Kidney epithelial cell (primary cell): ENCODE results near the gene USP32. TPM values are rescaled to one million over a fixed set of nuclear protein-coding genes. Genes with fewer than 3 reads are reported as not detected.
"Not testable (repeated sequence)": the region's sequence is repeated elsewhere in the genome, so short reads cannot be mapped to it uniquely, and the experiment has no call there.

Source experiments
- DNase-seq: peaks from one replicate; pipeline ENCODE4 v3.0.0-alpha.2; 2010; ENCODE audit warnings: low read depth
- H3K27me3 ChIP-seq: 2 replicates; pipeline ENCODE4 v1.6.0; 2011; ENCODE audit warnings: low read length; ENCODE audit not compliant: control insufficient read depth, insufficient read depth
- H3K36me3 ChIP-seq: 2 replicates; pipeline ENCODE4 v1.5.1; 2011; ENCODE audit warnings: low read length; ENCODE audit not compliant: control insufficient read depth, insufficient read depth
- H3K4me3 ChIP-seq: 2 replicates; pipeline ENCODE4 v1.5.1; 2011; ENCODE audit warnings: low read depth, mild to moderate bottlenecking, control low read depth, low read length
- total RNA-seq: library from RNA; depleted of rRNA; stranded (reverse); fragments of >200 nt; gene quantifications from 2 replicates; pipeline ENCODE4 v1.2.3, GENCODE V29; 2015
- TF ChIP-seq, protein P1 (sequence below): IDR thresholded peaks from 2 replicates; pipeline ENCODE4 v1.5.1; 2011; ENCODE audit warnings: mild to moderate bottlenecking, moderate library complexity, low read length, control low read depth, inconsistent platforms; ENCODE audit not compliant: insufficient read depth, poor library complexity, severe bottlenecking

The USP32 gene
- total RNA-seq, 1 donor from 2014 or later = 37.2 TPM

DNA sequence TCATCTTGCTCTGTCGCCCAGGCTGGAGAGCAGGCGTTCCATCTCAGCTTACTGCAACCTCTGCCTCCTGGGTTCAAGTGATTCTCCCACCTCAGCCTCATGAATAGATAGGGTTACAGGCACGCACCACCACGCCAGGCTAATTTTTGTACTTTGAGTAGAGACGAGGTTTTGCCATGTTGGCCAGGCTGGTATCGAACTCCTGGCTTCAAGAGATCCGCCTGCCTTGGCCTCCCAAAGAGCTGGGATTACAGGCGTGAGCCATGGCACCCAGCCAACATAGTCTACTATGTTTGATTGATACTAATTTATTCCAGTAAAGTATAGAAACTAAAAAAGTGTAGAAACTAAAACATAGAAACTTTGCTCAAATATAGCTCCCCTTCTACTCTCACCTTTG, 147.3 kb downstream of the USP32 start:
- H3K4me3 ChIP-seq = no peak overlapping the region
- TF ChIP-seq, protein P1, sequence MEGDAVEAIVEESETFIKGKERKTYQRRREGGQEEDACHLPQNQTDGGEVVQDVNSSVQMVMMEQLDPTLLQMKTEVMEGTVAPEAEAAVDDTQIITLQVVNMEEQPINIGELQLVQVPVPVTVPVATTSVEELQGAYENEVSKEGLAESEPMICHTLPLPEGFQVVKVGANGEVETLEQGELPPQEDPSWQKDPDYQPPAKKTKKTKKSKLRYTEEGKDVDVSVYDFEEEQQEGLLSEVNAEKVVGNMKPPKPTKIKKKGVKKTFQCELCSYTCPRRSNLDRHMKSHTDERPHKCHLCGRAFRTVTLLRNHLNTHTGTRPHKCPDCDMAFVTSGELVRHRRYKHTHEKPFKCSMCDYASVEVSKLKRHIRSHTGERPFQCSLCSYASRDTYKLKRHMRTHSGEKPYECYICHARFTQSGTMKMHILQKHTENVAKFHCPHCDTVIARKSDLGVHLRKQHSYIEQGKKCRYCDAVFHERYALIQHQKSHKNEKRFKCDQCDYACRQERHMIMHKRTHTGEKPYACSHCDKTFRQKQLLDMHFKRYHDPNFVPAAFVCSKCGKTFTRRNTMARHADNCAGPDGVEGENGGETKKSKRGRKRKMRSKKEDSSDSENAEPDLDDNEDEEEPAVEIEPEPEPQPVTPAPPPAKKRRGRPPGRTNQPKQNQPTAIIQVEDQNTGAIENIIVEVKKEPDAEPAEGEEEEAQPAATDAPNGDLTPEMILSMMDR = no peak
- H3K27me3 ChIP-seq = no peaks in the 10 kb centered on the region
- H3K36me3 ChIP-seq = no peaks in the 10 kb centered on the region
- DNase-seq = no peak

DNA sequence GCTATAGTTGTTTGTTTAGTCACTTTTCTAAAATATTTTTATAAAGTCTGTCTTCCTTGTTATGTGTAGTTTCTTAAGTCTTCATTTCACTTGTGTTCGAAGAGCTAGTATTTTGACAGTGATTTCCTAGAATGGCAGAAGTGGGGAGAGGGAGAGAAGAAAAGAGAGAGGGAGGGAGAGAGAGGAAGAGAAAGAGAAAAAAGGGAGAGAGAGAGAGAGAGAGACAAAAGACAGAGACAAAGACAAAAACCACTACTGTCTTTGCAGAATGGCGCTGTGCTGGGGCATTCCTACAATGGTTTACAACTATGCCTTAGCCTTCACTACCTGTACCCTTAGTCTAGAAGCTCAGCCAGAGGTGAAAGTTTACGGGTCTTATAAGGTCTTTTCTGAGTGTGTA, 151.6 kb downstream of the USP32 start:
- no peaks in the 10 kb centered on the region for H3K27me3 ChIP-seq
- no peaks in the 10 kb centered on the region for H3K36me3 ChIP-seq
- TF ChIP-seq, protein P1 = no peak
- no peak overlapping the region for H3K4me3 ChIP-seq
- DNase-seq = no peak

DNA sequence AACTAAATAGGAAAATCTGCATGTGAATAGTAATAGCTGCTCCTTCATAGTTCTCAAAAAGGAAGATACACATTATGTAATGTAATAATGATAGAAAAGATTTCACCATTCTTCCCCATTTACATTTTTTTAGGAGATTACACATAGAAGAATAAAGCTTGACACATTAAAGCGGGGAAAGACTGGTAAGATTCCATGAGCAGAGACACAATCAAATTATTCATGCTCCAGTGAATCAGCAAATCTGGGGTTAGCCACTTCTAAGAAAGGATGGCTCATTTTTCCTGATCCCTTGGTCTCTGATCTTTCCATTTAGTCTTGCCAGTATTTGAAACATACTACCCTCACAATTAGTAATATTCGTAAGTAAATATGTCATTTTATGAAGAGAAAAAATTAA, 160.2 kb downstream of the USP32 start:
- Histone ChIP-seq H3K27me3 (no peaks in the 10 kb centered on the region), H3K4me3 (no peak overlapping the region), H3K36me3 (no peaks in the 10 kb centered on the region)
- TF ChIP-seq, protein P1 = no peak
- no peak for DNase-seq

DNA sequence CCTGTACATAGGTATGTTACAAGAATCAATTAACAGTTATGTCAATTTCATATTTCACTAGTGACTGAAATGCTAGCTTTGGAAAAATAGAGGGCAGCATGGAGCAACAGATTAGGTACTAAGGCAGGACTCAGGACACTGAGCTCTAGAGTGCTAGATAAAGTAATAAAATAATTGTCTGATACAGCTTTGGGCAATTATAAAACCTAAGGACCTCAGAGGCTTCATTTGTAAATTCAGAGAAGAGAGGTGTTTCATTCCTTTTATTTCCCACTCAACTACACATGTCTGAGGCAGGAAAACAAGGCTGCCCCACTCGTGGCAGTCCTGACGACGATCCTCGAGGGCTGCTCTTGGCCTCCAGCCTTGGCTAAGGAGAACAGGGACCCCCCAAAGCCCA, 160.7 kb downstream of the USP32 start:
- no peak for DNase-seq
- H3K4me3 ChIP-seq = no peak overlapping the region
- TF ChIP-seq, protein P1 = peak; percentile 36
- no peaks in the 10 kb centered on the region for H3K36me3 ChIP-seq
- no peaks in the 10 kb centered on the region for H3K27me3 ChIP-seq

DNA sequence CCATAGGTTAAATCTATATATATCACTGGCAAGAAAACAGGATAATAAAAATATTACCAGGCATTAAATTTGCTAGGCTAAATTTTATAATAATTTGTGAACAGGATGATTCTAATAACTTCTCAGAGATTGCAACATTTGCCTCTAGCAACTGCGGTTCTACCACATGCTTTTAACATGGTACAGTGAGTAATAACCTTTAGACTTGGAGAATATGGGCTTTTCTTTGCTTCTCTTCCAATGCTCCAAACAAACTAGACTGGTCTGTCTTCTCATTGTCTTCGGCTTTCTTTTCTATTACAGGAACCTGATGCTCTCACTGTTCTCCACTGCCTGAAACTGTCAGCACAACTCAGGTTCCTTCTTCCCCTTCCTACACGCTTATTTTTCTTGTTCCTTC, 161.6 kb downstream of the USP32 start:
- DNase-seq = no peak
- Histone ChIP-seq H3K4me3 (no peak overlapping the region), H3K27me3 (no peaks in the 10 kb centered on the region), H3K36me3 (no peaks in the 10 kb centered on the region)
- TF ChIP-seq, protein P1 = no peak

DNA sequence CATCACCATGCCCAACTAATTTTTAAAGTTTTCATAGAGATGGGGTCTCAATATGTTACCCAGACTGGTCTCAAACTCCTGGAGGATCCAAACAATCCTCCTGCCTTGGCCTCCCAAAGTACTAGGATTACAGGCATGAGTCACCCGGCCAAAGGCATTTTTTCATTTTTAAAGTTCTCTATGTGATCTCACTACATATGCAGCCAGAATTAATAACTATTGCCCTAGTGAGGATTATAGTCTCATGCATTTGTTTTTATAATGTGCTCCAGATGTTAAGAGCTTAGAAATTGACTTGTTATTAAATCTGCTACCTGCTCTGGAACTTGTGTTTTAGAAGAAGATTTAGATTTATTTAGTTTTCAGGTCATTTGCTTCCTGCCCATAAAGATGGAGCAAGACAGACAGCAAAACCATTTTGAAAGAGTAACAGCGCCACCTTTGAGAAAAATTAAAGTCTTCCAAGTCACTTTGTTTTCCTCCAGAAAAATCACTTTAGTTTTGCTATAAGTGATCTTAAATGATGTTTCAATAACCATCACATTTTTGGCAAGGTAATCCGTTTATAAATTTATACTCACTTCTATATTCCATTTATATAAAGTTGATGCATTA, 162.6 kb downstream of the USP32 start:
- TF ChIP-seq, protein P1 = no peak
- Histone ChIP-seq H3K36me3 (no peaks in the 10 kb centered on the region), H3K27me3 (no peaks in the 10 kb centered on the region), H3K4me3 (no peak overlapping the region)
- no peak for DNase-seq

DNA sequence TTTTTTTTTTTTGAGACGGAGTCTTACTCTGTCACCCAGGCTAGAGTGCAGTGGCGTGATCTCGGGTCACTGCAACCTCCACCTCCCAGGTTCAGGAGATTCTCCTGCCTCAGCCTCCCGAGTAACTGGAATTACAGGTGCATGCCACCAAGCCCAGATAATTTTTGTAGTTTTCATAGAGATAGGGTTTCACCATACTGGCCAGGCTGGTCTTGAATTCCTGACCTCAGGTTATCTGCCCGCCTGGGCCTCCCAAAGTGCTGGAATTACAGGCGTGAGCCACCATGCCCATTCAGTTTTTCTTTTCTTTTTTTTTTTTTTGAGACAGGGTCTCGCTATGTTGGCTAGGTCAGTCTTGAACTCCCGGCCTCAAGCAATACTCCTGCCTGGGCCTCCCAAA, 164.7 kb downstream of the USP32 start:
- H3K4me3 ChIP-seq, H3K27me3 ChIP-seq, DNase-seq, H3K36me3 ChIP-seq: not testable (repeated sequence)
